ENCODE measurements around the gene SMC1A. TPM values are rescaled to one million over a fixed set of nuclear protein-coding genes. Genes with fewer than 3 reads are reported as not detected.

The SMC1A gene
- total and polyA plus RNA-seq, 10 of the 15 experiments (the other 5 are each of a cell fraction or from before 2014, with no cell fraction given) = 25.6 to 158 (median 78.0) TPM

GRCh38 chrX:53449632-53450031, 27.2 kb upstream of the SMC1A start (continued):
- TF ChIP-seq ZNF687 (IDR thresholded peaks at IDR 0.05) (no peak), POU2F2 (IDR thresholded peaks at IDR 0.05; ENCODE audit: borderline replicate concordance, low read depth, low read length) (no peak)

GRCh38 chrX:53447441-53447840, 25.0 kb upstream of the SMC1A start:
- Histone ChIP-seq H3K27me3 (replicated peaks in 1 of 2; ENCODE audit: control insufficient read depth in 2 of 2, insufficient read depth in 2 of 2, low read length in 1 of 2) (no peaks in the 10 kb centered on the region), H3K36me3 (ENCODE audit: control insufficient read depth in 2 of 2, insufficient read depth in 2 of 2, low read length in 1 of 2) (no peaks in the 10 kb centered on the region), H3K27ac (ENCODE audit: control insufficient read depth, insufficient read depth) (no peak overlapping the region), H2AFZ (ENCODE audit: control insufficient read depth, low read depth, low read length) (no peak overlapping the region), H3K79me2 (ENCODE audit: control insufficient read depth, insufficient read depth, low read length) (no peaks in the 10 kb centered on the region), H3K4me1 (ENCODE audit: control insufficient read depth, insufficient read depth, low read length) (no peaks in the 10 kb centered on the region), H4K20me1 (ENCODE audit: control insufficient read depth, insufficient read depth) (no peaks in the 10 kb centered on the region), H3K4me2 (ENCODE audit: control insufficient read depth, insufficient read depth) (no peak overlapping the region), H3K4me3 (no peak overlapping the region), H3K9ac (ENCODE audit: control insufficient read depth, insufficient read depth, low read length) (no peak overlapping the region), H3K9me3 (replicated peaks; ENCODE audit: control insufficient read depth, insufficient read depth, low read length) (no peaks in the 10 kb centered on the region)
- POLR2A ChIA-PET = no interaction called here
- FAIRE-seq = no peak
- RAD21 ChIA-PET (ENCODE audit: unreplicated experiment) = interaction anchor here (3.4 to 4.0 kb wide), 2 partner anchors 129 to 134 kb away, joined by 20 to 32 read pairs; no protein-coding TSS in a partner anchor
- in situ Hi-C loops (cut with MboI) (no loop called here), intact Hi-C loops (cut with micrococcal nuclease; ENCODE audit: unreplicated experiment) (no loop called here)
- WGBS (ENCODE audit: insufficient coverage, insufficient replicate concordance, low lambda C conversion rate, missing lambda C conversion rate) = 16% methylated on average over 2 of the region's 2 CpGs
- no peak for DNase-seq (ENCODE audit: low read depth, low spot score)
- ATAC-seq = no peak
- SMC1A ChIA-PET (ENCODE audit: uncharacterized antibody, unreplicated experiment) = interaction anchor here (1.0 to 2.3 kb wide), 3 partner anchors 12 to 134 kb away, joined by 3 to 11 read pairs (median 7); no protein-coding TSS in a partner anchor
- no TSS peak for BruUV-seq (replicated peaks)
- CTCF ChIA-PET = interaction anchor here (0.8 to 7.0 kb wide), 10 partner anchors 11 to 161 kb away, joined by 3 to 89 read pairs (median 10); partner anchors contain the start of genes HSD17B10, RIBC1 and SMC1A
- TF ChIP-seq USF2 (IDR thresholded peaks at IDR 0.05; ENCODE audit: borderline replicate concordance, low read depth, low read length) (no peak), ZBTB11 (CRISPR knock-in tag; IDR thresholded peaks at IDR 0.05) (no peak), IKZF1 (conservative IDR thresholded peaks at IDR 0.05) (no peak), RAD51 (IDR thresholded peaks at IDR 0.05) (no peak), ZNF384 (IDR thresholded peaks at IDR 0.05; ENCODE audit: borderline replicate concordance, low read depth, low read length) (no peak), PBX3 (IDR thresholded peaks at IDR 0.05; ENCODE audit: insufficient replicate concordance, low read depth, low read length) (no peak), NBN (IDR thresholded peaks at IDR 0.05) (no peak), NRF1 (conservative IDR thresholded peaks at IDR 0.05; ENCODE audit: low read depth, low read length) (no peak)
